H1 (cell line): ENCODE data around the gene DOK6. TPM values are rescaled to one million over a fixed set of nuclear protein-coding genes. Genes with fewer than 3 reads are reported as not detected.

Experiments
- CTCF ChIA-PET: fragments of 300-600 bp; sonication (Branson Sonifier 250); formaldehyde crosslinking; loops from one replicate; lab custom pipeline; 2021; ENCODE audit not compliant: partially characterized antibody; lab: Charles Lee
- POLR2A ChIA-PET: fragments of 300-600 bp; sonication (Branson Sonifier 250); formaldehyde crosslinking; loops from one replicate; lab custom pipeline; 2021; ENCODE audit warnings: inconsistent platforms; ENCODE audit not compliant: partially characterized antibody; lab: Charles Lee
- DNase-seq, 2 experiments: peaks; one replicate each; pipeline versions ENCODE4 v3.0.0 to v3.0.0-alpha.2; 2010 to 2022; ENCODE audit warnings: low spot score in 2 of 2, low read depth in 1 of 2, mixed read lengths in 1 of 2
- FAIRE-seq: peaks from 2 replicates; lab custom pipeline; 2011; peaks lifted over from hg19 to GRCh38; lab: Jason Lieb, UNC
- H2AFZ ChIP-seq: 2 replicates; pipeline ENCODE4 v1.8.1; 2012; ENCODE audit warnings: low read length, inconsistent platforms
- H2AK5ac ChIP-seq: 2 replicates; pipeline ENCODE4 v1.6.1; 2013; ENCODE audit warnings: low read depth, low read length
- H2BK120ac ChIP-seq: replicated peaks from 2 replicates; pipeline ENCODE3; 2013; ENCODE audit warnings: low read depth, low read length, inconsistent platforms
- H2BK12ac ChIP-seq: 2 replicates; pipeline ENCODE4 v1.6.1; 2013; ENCODE audit warnings: low read depth, low read length
- H2BK15ac ChIP-seq: 2 replicates; pipeline ENCODE4 v1.6.1; 2013; ENCODE audit warnings: low read length
- H2BK20ac ChIP-seq: 2 replicates; pipeline ENCODE4 v1.6.1; 2013; ENCODE audit warnings: low read length
- H2BK5ac ChIP-seq: 2 replicates; pipeline ENCODE4 v1.6.1; 2013; ENCODE audit warnings: low read depth, low read length
- H3K14ac ChIP-seq: 2 replicates; pipeline ENCODE4 v1.6.1; 2013; ENCODE audit warnings: inconsistent platforms; ENCODE audit not compliant: insufficient read length
- H3K18ac ChIP-seq: 2 replicates; pipeline ENCODE4 v1.6.1; 2013; ENCODE audit warnings: low read length; ENCODE audit errors: extremely low read depth
- H3K23ac ChIP-seq: 2 replicates; pipeline ENCODE4 v1.6.1; 2013; ENCODE audit warnings: inconsistent platforms; ENCODE audit not compliant: insufficient read length
- H3K23me2 ChIP-seq: 2 replicates; pipeline ENCODE4 v1.6.1; 2013; ENCODE audit warnings: low read depth, low read length
- H3K27ac ChIP-seq: 2 replicates; pipeline ENCODE4 v1.6.1; 2011; ENCODE audit warnings: low read depth, low read length, inconsistent platforms
- H3K27me3 ChIP-seq, 4 experiments: replicated peaks in 1 of 4; 1 replicate in 1 of 4; 2 replicates in 3 of 4; pipeline versions ENCODE4 v1.6.1 to v1.8.1; 2011 to 2013; ENCODE audit warnings: low read length in 3 of 4, mild to moderate bottlenecking in 3 of 4, inconsistent platforms in 2 of 4, mixed read lengths in 2 of 4, moderate library complexity in 1 of 4; ENCODE audit not compliant: control insufficient read depth in 3 of 4, insufficient read depth in 3 of 4; ENCODE audit errors: extremely low read depth in 1 of 4
- H3K36me3 ChIP-seq, 4 experiments: 2 replicates each; pipeline versions ENCODE4 v1.6.1 to v1.8.1; 2011 to 2013; ENCODE audit warnings: mild to moderate bottlenecking in 4 of 4, low read length in 3 of 4, moderate library complexity in 2 of 4, control low read depth in 1 of 4, inconsistent platforms in 1 of 4; ENCODE audit not compliant: insufficient read depth in 4 of 4, control insufficient read depth in 2 of 4
- H3K4ac ChIP-seq: replicated peaks from 2 replicates; pipeline ENCODE3; 2013; ENCODE audit warnings: low read length, low read depth, mixed read lengths, inconsistent platforms; ENCODE audit not compliant: insufficient read length
- H3K4me1 ChIP-seq, 4 experiments: replicated peaks in 1 of 4; 1 replicate in 1 of 4; 2 replicates in 3 of 4; pipeline versions ENCODE4 v1.6.1 to v1.8.1; 2011 to 2013; ENCODE audit warnings: low read length in 3 of 4, inconsistent platforms in 2 of 4, mixed read lengths in 1 of 4; ENCODE audit not compliant: insufficient read depth in 4 of 4, control insufficient read depth in 3 of 4
- H3K4me2 ChIP-seq, 2 experiments: 2 replicates each; pipeline versions ENCODE4 v1.6.1 to v1.8.1; 2011 to 2013; ENCODE audit warnings: low read depth in 2 of 2, low read length in 2 of 2, control low read depth in 1 of 2, inconsistent platforms in 1 of 2, mild to moderate bottlenecking in 1 of 2; ENCODE audit not compliant: insufficient read depth in 1 of 2
- H3K4me3 ChIP-seq, 4 experiments: fragments of 200-600, 300-600 bp in 1 of 4; sonication (generic), shearing (Covaris generic), sonication (Bioruptor Twin) in 1 of 4; 2 replicates each; pipeline versions ENCODE4 v1.5.1 to v1.8.1; 2011 to 2016; ENCODE audit warnings: low read length in 4 of 4, low read depth in 3 of 4, control low read depth in 2 of 4, inconsistent platforms in 2 of 4, mild to moderate bottlenecking in 2 of 4, mixed read lengths in 1 of 4, moderate library complexity in 1 of 4; ENCODE audit not compliant: insufficient read depth in 2 of 4; ENCODE audit errors: extremely low read depth in 1 of 4
- H3K56ac ChIP-seq: replicated peaks from 2 replicates; pipeline ENCODE3; 2013; ENCODE audit warnings: low read depth, mild to moderate bottlenecking, mixed read lengths, low read length, inconsistent platforms; ENCODE audit not compliant: insufficient read length
- H3K79me1 ChIP-seq: 2 replicates; pipeline ENCODE4 v1.6.1; 2013; ENCODE audit warnings: low read depth, low read length, control low read depth
- H3K79me2 ChIP-seq, 2 experiments: 2 replicates each; pipeline versions ENCODE4 v1.6.1 to v1.8.1; 2012 to 2013; ENCODE audit warnings: low read length in 2 of 2, mild to moderate bottlenecking in 2 of 2, inconsistent platforms in 1 of 2; ENCODE audit not compliant: insufficient read depth in 2 of 2, control insufficient read depth in 1 of 2
- H3K9ac ChIP-seq, 4 experiments: replicated peaks in 1 of 4; 1 replicate in 1 of 4; 2 replicates in 3 of 4; pipeline versions ENCODE4 v1.6.1 to v1.8.1; 2011 to 2013; ENCODE audit warnings: low read depth in 3 of 4, low read length in 3 of 4, control low read depth in 2 of 4, mild to moderate bottlenecking in 2 of 4, moderate library complexity in 2 of 4, inconsistent platforms in 1 of 4; ENCODE audit errors: extremely low read depth in 1 of 4
- H3K9me3 ChIP-seq, 2 experiments: 2 replicates each; pipeline versions ENCODE4 v1.6.1 to v1.8.1; 2012 to 2013; ENCODE audit warnings: mild to moderate bottlenecking in 2 of 2, moderate library complexity in 2 of 2, control low read depth in 1 of 2, inconsistent platforms in 1 of 2, low read depth in 1 of 2, low read length in 1 of 2, mixed read lengths in 1 of 2; ENCODE audit not compliant: insufficient read depth in 2 of 2
- H4K20me1 ChIP-seq, 2 experiments: replicated peaks in 1 of 2; 2 replicates each; pipeline versions ENCODE3 to v1.8.1; 2011 to 2013; ENCODE audit warnings: inconsistent platforms in 2 of 2, low read length in 2 of 2, mild to moderate bottlenecking in 1 of 2; ENCODE audit not compliant: insufficient read depth in 2 of 2, control insufficient read depth in 1 of 2
- H4K5ac ChIP-seq: 2 replicates; pipeline ENCODE4 v1.6.1; 2013; ENCODE audit warnings: low read length, low read depth, mixed read lengths, inconsistent platforms; ENCODE audit not compliant: insufficient read length
- H4K8ac ChIP-seq: 2 replicates; pipeline ENCODE4 v1.8.0; 2013; ENCODE audit warnings: mild to moderate bottlenecking, moderate library complexity, low read length, inconsistent platforms; ENCODE audit not compliant: insufficient read depth; ENCODE audit errors: extremely low read depth
- H4K91ac ChIP-seq: replicated peaks from 2 replicates; pipeline ENCODE3; 2013; ENCODE audit warnings: low read length, mixed read lengths, inconsistent platforms; ENCODE audit not compliant: insufficient read length
- BCL11A ChIP-seq, 2 experiments: IDR thresholded peaks; one replicate each; pipeline ENCODE4 v1.6.1; 2011; ENCODE audit warnings: low read depth in 2 of 2, low read length in 2 of 2, mild to moderate bottlenecking in 2 of 2
- BRCA1 ChIP-seq: IDR thresholded peaks from 2 replicates; pipeline ENCODE4 v1.6.1; 2012; ENCODE audit warnings: low read depth, low read length, improper control_type of control experiment
- CTCF ChIP-seq, 3 experiments: IDR thresholded peaks; 1 replicate in 2 of 3; 2 replicates in 1 of 3; pipeline versions ENCODE4 v1.5.1 to v1.6.1; 2011; ENCODE audit warnings: low read length in 3 of 3, mild to moderate bottlenecking in 3 of 3, inconsistent platforms in 2 of 3, low read depth in 1 of 3, moderate library complexity in 1 of 3; ENCODE audit not compliant: insufficient read depth in 1 of 3; ENCODE audit errors: control extremely low read depth in 1 of 3
- KDM5A ChIP-seq: fragments of 200-600 bp; IDR thresholded peaks from 2 replicates; pipeline ENCODE4 v1.7.1; 2012; ENCODE audit warnings: mild to moderate bottlenecking, low read length, inconsistent platforms, mixed read lengths
- MAFK ChIP-seq: IDR thresholded peaks from 2 replicates; pipeline ENCODE4 v1.6.1; 2012; ENCODE audit warnings: low read depth, mild to moderate bottlenecking, improper control_type of control experiment, low read length
- MAX ChIP-seq: IDR thresholded peaks from 2 replicates; pipeline ENCODE4 v1.6.1; 2012; ENCODE audit warnings: inconsistent platforms
- POU5F1 ChIP-seq: IDR thresholded peaks from 2 replicates; pipeline ENCODE4 v1.6.1; 2011; ENCODE audit warnings: low read depth, mild to moderate bottlenecking, low read length, moderate library complexity
- RBBP5 ChIP-seq: IDR thresholded peaks from 2 replicates; pipeline ENCODE4 v1.7.1; 2012; ENCODE audit warnings: low read depth, mild to moderate bottlenecking, inconsistent platforms, low read length, moderate library complexity, borderline replicate concordance
- RNF2 ChIP-seq: fragments of 200-900, 300-1000 bp; sonication (generic); IDR thresholded peaks from 2 replicates; pipeline ENCODE4 v1.7.1; 2016; ENCODE audit warnings: borderline replicate concordance, low read depth, mild to moderate bottlenecking, antibody characterized with exemption, low read length; ENCODE audit not compliant: poor library complexity, severe bottlenecking; ENCODE audit errors: missing control alignments
- SAP30 ChIP-seq: fragments of 300-600 bp; sonication (generic); IDR thresholded peaks from 2 replicates; pipeline ENCODE4 v1.7.1; 2012; ENCODE audit warnings: low read length, moderate library complexity, mild to moderate bottlenecking, inconsistent platforms; ENCODE audit not compliant: insufficient read depth, insufficient replicate concordance
- TAF1 ChIP-seq: IDR thresholded peaks from 2 replicates; pipeline ENCODE4 v1.6.1; 2011; ENCODE audit warnings: mild to moderate bottlenecking, low read depth, low read length
- TEAD4 ChIP-seq: IDR thresholded peaks from 2 replicates; pipeline ENCODE4 v1.6.1; 2012; ENCODE audit warnings: low read depth, low read length, inconsistent platforms, mixed read lengths
- WGBS, 2 experiments: shearing (Covaris generic) in 1 of 2; methylation state at CpG; one replicate each; pipeline versions ENCODE4 v1.1.6 to v1.1.7; 2013 to 2015; ENCODE audit warnings: low lambda C conversion rate in 2 of 2, mixed read lengths in 2 of 2, inconsistent platforms in 1 of 2, low coverage in 1 of 2, missing lambda C conversion rate in 1 of 2; ENCODE audit not compliant: insufficient replicate concordance in 2 of 2, insufficient coverage in 1 of 2, insufficient read length in 1 of 2; ENCODE audit errors: extremely low coverage in 1 of 2, missing lambda C conversion rate in 1 of 2; 5-methylcytosine and 5-hydroxymethylcytosine counted together
- polyA plus RNA-seq, 7 experiments: library from polyadenylated mRNA; depleted of rRNA in 3 of 7; stranded (reverse) in 5 of 7; unstranded in 2 of 7; fragments of >200 nt in 5 of 7; fragments of 200-250 nt in 2 of 7; gene quantifications; 1 replicate in 5 of 7; 2 replicates in 1 of 7; 4 replicates in 1 of 7; pipeline versions ENCODE4 v1.2.1 to v1.2.3, GENCODE V29; 2011 to 2013; ENCODE audit warnings: missing spikeins in 2 of 7, mixed read lengths in 2 of 7
- total RNA-seq: library from RNA; stranded (reverse); fragmentation: NEBNext Ultra II Directional; extraction: Animal tissue kit (Norgen Biotek cat#: 25700); gene quantifications from 2 replicates; pipeline ENCODE4 v1.2.1, GENCODE V29; 2021

The DOK6 gene
- total and polyA plus RNA-seq, 2 of the 8 experiments (the other 6 are each of a cell fraction or from before 2014, with no cell fraction given) = 0.33 to 0.50 TPM

GRCh38 chr18:69490813-69491212 is 90.1 kb downstream of the DOK6 start:
- no peak overlapping the region for H4K8ac ChIP-seq
- no peak overlapping the region for H3K56ac ChIP-seq
- H2AFZ ChIP-seq = no peak overlapping the region
- POLR2A ChIA-PET = no interaction called here
- H4K5ac ChIP-seq = no peak overlapping the region
- no peak overlapping the region for H2BK120ac ChIP-seq
- DNase-seq (no peak), FAIRE-seq (no peak)
- no peaks in the 10 kb centered on the region for H4K20me1 ChIP-seq
- no peak overlapping the region for H2BK20ac ChIP-seq
- no peaks in the 10 kb centered on the region for H3K36me3 ChIP-seq
- no peak overlapping the region for H3K23ac ChIP-seq
- no peak overlapping the region for H4K91ac ChIP-seq
- no peak overlapping the region for H3K18ac ChIP-seq
- no peaks in the 10 kb centered on the region for H3K4me1 ChIP-seq
- H2AK5ac ChIP-seq = no peak overlapping the region
- WGBS, 2 experiments = 87% methylated on average over 4 of the region's 4 CpGs; no CpG with 5 or more reads in 1 of the 2 experiments
- no peaks in the 10 kb centered on the region for H3K23me2 ChIP-seq
- peaks cover 10 to 11% of the 10 kb centered on the region in 2 experiments; a peak in 2 of 4 replicates for H3K9me3 ChIP-seq
- CTCF ChIA-PET = no interaction called here
- H3K9ac ChIP-seq = no peak overlapping the region
- no peak overlapping the region for H2BK15ac ChIP-seq
- H3K27me3 ChIP-seq = no peaks in the 10 kb centered on the region; a peak in 1 of 7 replicates
- no peaks in the 10 kb centered on the region for H3K79me2 ChIP-seq
- H2BK12ac ChIP-seq = no peak overlapping the region
- H3K27ac ChIP-seq = no peak overlapping the region
- H3K79me1 ChIP-seq = no peaks in the 10 kb centered on the region
- H3K14ac ChIP-seq = no peak overlapping the region
- no peak overlapping the region for H2BK5ac ChIP-seq
- no peak overlapping the region for H3K4me2 ChIP-seq
- H3K4ac ChIP-seq = no peak overlapping the region
- H3K4me3 ChIP-seq = no peak overlapping the region
- TF ChIP-seq TEAD4 (no peak), KDM5A (no peak), SAP30 (no peak), BCL11A (IDR thresholded peaks at IDR 0.05; ENCODE audit: low read depth in 2 of 2, low read length in 2 of 2) (no peak), RBBP5 (no peak), TAF1 (no peak), BRCA1 (no peak), CTCF (IDR thresholded peaks at IDR 0.05; ENCODE audit: control extremely low read depth in 1 of 3, insufficient read depth in 1 of 3, low read depth in 1 of 3, low read length in 3 of 3) (no peak), MAFK (no peak), RNF2 (no peak), POU5F1 (no peak), MAX (no peak)
